ENCODE results near the gene KCND2. TPM values are rescaled to one million over a fixed set of nuclear protein-coding genes. Genes with fewer than 3 reads are reported as not detected.

KCND2 gene
- total and polyA plus RNA-seq, 2 of the 8 experiments (the other 6 are each of a cell fraction or from before 2014, with no cell fraction given), result 4.6 to 7.7 TPM

DNA sequence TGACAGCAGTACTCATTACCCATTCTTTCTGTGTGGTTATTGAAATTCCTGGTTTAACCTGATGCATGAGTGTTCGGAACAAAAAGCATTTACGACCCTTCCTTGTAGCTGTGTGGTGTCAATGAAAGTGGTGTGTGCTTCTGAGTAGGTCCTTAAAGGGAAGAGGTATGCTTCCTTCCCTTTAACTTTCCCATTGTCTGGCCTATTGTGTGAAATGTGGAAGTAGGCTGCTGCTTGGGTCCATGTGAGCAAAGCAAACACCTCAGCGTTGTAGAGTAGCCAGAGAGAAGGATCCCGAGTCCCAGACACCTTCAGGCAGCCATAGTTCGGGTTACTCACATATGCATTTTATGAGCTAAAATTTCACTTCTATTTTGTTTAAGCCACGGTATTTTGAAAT is 510.3 kb downstream of the KCND2 start (continued):
- TF ChIP-seq, protein P1, sequence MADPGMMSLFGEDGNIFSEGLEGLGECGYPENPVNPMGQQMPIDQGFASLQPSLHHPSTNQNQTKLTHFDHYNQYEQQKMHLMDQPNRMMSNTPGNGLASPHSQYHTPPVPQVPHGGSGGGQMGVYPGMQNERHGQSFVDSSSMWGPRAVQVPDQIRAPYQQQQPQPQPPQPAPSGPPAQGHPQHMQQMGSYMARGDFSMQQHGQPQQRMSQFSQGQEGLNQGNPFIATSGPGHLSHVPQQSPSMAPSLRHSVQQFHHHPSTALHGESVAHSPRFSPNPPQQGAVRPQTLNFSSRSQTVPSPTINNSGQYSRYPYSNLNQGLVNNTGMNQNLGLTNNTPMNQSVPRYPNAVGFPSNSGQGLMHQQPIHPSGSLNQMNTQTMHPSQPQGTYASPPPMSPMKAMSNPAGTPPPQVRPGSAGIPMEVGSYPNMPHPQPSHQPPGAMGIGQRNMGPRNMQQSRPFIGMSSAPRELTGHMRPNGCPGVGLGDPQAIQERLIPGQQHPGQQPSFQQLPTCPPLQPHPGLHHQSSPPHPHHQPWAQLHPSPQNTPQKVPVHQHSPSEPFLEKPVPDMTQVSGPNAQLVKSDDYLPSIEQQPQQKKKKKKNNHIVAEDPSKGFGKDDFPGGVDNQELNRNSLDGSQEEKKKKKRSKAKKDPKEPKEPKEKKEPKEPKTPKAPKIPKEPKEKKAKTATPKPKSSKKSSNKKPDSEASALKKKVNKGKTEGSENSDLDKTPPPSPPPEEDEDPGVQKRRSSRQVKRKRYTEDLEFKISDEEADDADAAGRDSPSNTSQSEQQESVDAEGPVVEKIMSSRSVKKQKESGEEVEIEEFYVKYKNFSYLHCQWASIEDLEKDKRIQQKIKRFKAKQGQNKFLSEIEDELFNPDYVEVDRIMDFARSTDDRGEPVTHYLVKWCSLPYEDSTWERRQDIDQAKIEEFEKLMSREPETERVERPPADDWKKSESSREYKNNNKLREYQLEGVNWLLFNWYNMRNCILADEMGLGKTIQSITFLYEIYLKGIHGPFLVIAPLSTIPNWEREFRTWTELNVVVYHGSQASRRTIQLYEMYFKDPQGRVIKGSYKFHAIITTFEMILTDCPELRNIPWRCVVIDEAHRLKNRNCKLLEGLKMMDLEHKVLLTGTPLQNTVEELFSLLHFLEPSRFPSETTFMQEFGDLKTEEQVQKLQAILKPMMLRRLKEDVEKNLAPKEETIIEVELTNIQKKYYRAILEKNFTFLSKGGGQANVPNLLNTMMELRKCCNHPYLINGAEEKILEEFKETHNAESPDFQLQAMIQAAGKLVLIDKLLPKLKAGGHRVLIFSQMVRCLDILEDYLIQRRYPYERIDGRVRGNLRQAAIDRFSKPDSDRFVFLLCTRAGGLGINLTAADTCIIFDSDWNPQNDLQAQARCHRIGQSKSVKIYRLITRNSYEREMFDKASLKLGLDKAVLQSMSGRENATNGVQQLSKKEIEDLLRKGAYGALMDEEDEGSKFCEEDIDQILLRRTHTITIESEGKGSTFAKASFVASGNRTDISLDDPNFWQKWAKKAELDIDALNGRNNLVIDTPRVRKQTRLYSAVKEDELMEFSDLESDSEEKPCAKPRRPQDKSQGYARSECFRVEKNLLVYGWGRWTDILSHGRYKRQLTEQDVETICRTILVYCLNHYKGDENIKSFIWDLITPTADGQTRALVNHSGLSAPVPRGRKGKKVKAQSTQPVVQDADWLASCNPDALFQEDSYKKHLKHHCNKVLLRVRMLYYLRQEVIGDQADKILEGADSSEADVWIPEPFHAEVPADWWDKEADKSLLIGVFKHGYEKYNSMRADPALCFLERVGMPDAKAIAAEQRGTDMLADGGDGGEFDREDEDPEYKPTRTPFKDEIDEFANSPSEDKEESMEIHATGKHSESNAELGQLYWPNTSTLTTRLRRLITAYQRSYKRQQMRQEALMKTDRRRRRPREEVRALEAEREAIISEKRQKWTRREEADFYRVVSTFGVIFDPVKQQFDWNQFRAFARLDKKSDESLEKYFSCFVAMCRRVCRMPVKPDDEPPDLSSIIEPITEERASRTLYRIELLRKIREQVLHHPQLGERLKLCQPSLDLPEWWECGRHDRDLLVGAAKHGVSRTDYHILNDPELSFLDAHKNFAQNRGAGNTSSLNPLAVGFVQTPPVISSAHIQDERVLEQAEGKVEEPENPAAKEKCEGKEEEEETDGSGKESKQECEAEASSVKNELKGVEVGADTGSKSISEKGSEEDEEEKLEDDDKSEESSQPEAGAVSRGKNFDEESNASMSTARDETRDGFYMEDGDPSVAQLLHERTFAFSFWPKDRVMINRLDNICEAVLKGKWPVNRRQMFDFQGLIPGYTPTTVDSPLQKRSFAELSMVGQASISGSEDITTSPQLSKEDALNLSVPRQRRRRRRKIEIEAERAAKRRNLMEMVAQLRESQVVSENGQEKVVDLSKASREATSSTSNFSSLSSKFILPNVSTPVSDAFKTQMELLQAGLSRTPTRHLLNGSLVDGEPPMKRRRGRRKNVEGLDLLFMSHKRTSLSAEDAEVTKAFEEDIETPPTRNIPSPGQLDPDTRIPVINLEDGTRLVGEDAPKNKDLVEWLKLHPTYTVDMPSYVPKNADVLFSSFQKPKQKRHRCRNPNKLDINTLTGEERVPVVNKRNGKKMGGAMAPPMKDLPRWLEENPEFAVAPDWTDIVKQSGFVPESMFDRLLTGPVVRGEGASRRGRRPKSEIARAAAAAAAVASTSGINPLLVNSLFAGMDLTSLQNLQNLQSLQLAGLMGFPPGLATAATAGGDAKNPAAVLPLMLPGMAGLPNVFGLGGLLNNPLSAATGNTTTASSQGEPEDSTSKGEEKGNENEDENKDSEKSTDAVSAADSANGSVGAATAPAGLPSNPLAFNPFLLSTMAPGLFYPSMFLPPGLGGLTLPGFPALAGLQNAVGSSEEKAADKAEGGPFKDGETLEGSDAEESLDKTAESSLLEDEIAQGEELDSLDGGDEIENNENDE (IDR thresholded peaks at IDR 0.05; ENCODE audit: insufficient replicate concordance, low read length), result no peak
- no peak for TF ChIP-seq PHF8 (conservative IDR thresholded peaks at IDR 0.05; ENCODE audit: low read depth, low read length)
- no peak for TF ChIP-seq SP4 (IDR thresholded peaks at IDR 0.05; ENCODE audit: low read length)
- TF ChIP-seq CEBPB (IDR thresholded peaks at IDR 0.05; ENCODE audit: low read depth, low read length), result no peak
- no peak for TF ChIP-seq TBP (IDR thresholded peaks at IDR 0.05; ENCODE audit: low read depth, low read length)
- TF ChIP-seq POLR2AphosphoS5 (IDR thresholded peaks at IDR 0.05; ENCODE audit: low read depth, low read length), result no peak
- no peak for TF ChIP-seq FOSL1 (IDR thresholded peaks at IDR 0.05; ENCODE audit: insufficient read depth, low read depth, low read length)
